Dendritic cell treated with granulocyte-macrophage colony-stimulating factor and Interleukin-4, amounts not matched to agents 40 ng/mL and 50 ng/mL, for 4 days (primary cell): Measurements from ENCODE around the gene ADARB1.

Experiments used
- H3K27ac Mint-ChIP-seq: one replicate; pipeline ENCODE4 v1.8.0; 2022; ENCODE audit warnings: mild to moderate bottlenecking, mixed read lengths
- H3K27me3 Mint-ChIP-seq: one replicate; pipeline ENCODE4 v1.8.0; 2022; ENCODE audit warnings: mild to moderate bottlenecking, mixed read lengths
- H3K36me3 Mint-ChIP-seq: one replicate; pipeline ENCODE4 v1.8.0; 2022; ENCODE audit warnings: low read depth, mixed read lengths
- H3K4me1 Mint-ChIP-seq: one replicate; pipeline ENCODE4 v1.8.0; 2022; ENCODE audit warnings: low read depth, mixed read lengths
- H3K4me3 Mint-ChIP-seq: one replicate; pipeline ENCODE4 v1.8.0; 2022; ENCODE audit warnings: mild to moderate bottlenecking, moderate library complexity, mixed read lengths
- H3K9me3 Mint-ChIP-seq: one replicate; pipeline ENCODE4 v1.8.0; 2022; ENCODE audit warnings: mixed read lengths
- intact Hi-C: fragments of 100-400 bp; cut with micrococcal nuclease; formaldehyde crosslinking; loops from one replicate; pipeline ENCODE4 v1.15.0; 2022

Gene ADARB1

GRCh38 chr21:45244799-45245340 lies 170.5 kb downstream of the ADARB1 start:
- Mint-ChIP-seq H3K27ac (no peak overlapping the region), H3K36me3 (no peaks in the 10 kb centered on the region), H3K4me1 (no peaks in the 10 kb centered on the region), H3K9me3 (peaks cover 23% of the 10 kb centered on the region), H3K4me3 (no peak overlapping the region), H3K27me3 (peaks cover 40% of the 10 kb centered on the region)
- intact Hi-C loops = no loop called here

- H3K4me3 Mint-ChIP-seq = no peak overlapping the region
- intact Hi-C loops = no loop called here
- no peaks in the 10 kb centered on the region for H3K36me3 Mint-ChIP-seq
- peaks cover 29% of the 10 kb centered on the region for H3K9me3 Mint-ChIP-seq
- H3K27ac Mint-ChIP-seq = no peak overlapping the region
- H3K27me3 Mint-ChIP-seq = peaks cover 36% of the 10 kb centered on the region
- H3K4me1 Mint-ChIP-seq = no peaks in the 10 kb centered on the region
Measured at GRCh38 chr21:45246386-45247320, 172.3 kb downstream of the ADARB1 start.

GRCh38 chr21:45248301-45248892 lies 174.0 kb downstream of the ADARB1 start:
- Mint-ChIP-seq H3K36me3 (no peaks in the 10 kb centered on the region), H3K4me1 (no peaks in the 10 kb centered on the region), H3K27me3 (peaks cover 37% of the 10 kb centered on the region), H3K27ac (no peak overlapping the region), H3K9me3 (peaks cover 26% of the 10 kb centered on the region), H3K4me3 (no peak overlapping the region)
- intact Hi-C loops = no loop called here

- H3K27me3 Mint-ChIP-seq = peaks cover 31% of the 10 kb centered on the region
- peaks cover 21% of the 10 kb centered on the region for H3K9me3 Mint-ChIP-seq
- H3K4me1 Mint-ChIP-seq = no peaks in the 10 kb centered on the region
- no peak overlapping the region for H3K4me3 Mint-ChIP-seq
- H3K36me3 Mint-ChIP-seq = no peaks in the 10 kb centered on the region
- no peak overlapping the region for H3K27ac Mint-ChIP-seq
- intact Hi-C loops = no loop called here
Measured at GRCh38 chr21:45248893-45249381, 174.6 kb downstream of the ADARB1 start.

GRCh38 chr21:45249626-45250025 lies 175.2 kb downstream of the ADARB1 start:
- Mint-ChIP-seq H3K27me3 (peaks cover 26% of the 10 kb centered on the region), H3K4me1 (no peaks in the 10 kb centered on the region), H3K4me3 (no peak overlapping the region), H3K9me3 (peaks cover 15% of the 10 kb centered on the region), H3K27ac (no peak overlapping the region), H3K36me3 (no peaks in the 10 kb centered on the region)
- intact Hi-C loops = no loop called here

GRCh38 chr21:45250272-45250671 lies 175.9 kb downstream of the ADARB1 start:
- Mint-ChIP-seq H3K36me3 (no peaks in the 10 kb centered on the region), H3K4me1 (no peaks in the 10 kb centered on the region), H3K27ac (no peak overlapping the region), H3K27me3 (peaks cover 25% of the 10 kb centered on the region), H3K4me3 (no peak overlapping the region), H3K9me3 (peaks cover 15% of the 10 kb centered on the region)
- intact Hi-C loops = no loop called here

GRCh38 chr21:45250914-45251634 lies 176.7 kb downstream of the ADARB1 start:
- Mint-ChIP-seq H3K27ac (no peak overlapping the region), H3K36me3 (no peaks in the 10 kb centered on the region), H3K4me1 (no peaks in the 10 kb centered on the region), H3K9me3 (peaks cover 15% of the 10 kb centered on the region), H3K27me3 (peaks cover 23% of the 10 kb centered on the region), H3K4me3 (no peak overlapping the region)
- intact Hi-C loops = no loop called here

- H3K9me3 Mint-ChIP-seq = peaks cover 15% of the 10 kb centered on the region
- H3K4me3 Mint-ChIP-seq = no peak overlapping the region
- no peaks in the 10 kb centered on the region for H3K4me1 Mint-ChIP-seq
- intact Hi-C loops = no loop called here
- no peak overlapping the region for H3K27ac Mint-ChIP-seq
- no peaks in the 10 kb centered on the region for H3K36me3 Mint-ChIP-seq
- peaks cover 19% of the 10 kb centered on the region for H3K27me3 Mint-ChIP-seq
Measured at GRCh38 chr21:45251635-45252447, 177.5 kb downstream of the ADARB1 start.

- no peak overlapping the region for H3K4me3 Mint-ChIP-seq
- H3K4me1 Mint-ChIP-seq = no peaks in the 10 kb centered on the region
- intact Hi-C loops = no loop called here
- H3K36me3 Mint-ChIP-seq = no peaks in the 10 kb centered on the region
- peaks cover 15% of the 10 kb centered on the region for H3K9me3 Mint-ChIP-seq
- peaks cover 19% of the 10 kb centered on the region for H3K27me3 Mint-ChIP-seq
- no peak overlapping the region for H3K27ac Mint-ChIP-seq
Measured at GRCh38 chr21:45252448-45252925, 178.1 kb downstream of the ADARB1 start.

GRCh38 chr21:45253180-45253579 lies 178.8 kb downstream of the ADARB1 start:
- peaks cover 15% of the 10 kb centered on the region for H3K9me3 Mint-ChIP-seq
- intact Hi-C loops = no loop called here
- H3K4me1 Mint-ChIP-seq = no peaks in the 10 kb centered on the region
- no peak overlapping the region for H3K4me3 Mint-ChIP-seq
- peaks cover 21% of the 10 kb centered on the region for H3K27me3 Mint-ChIP-seq
- no peak overlapping the region for H3K27ac Mint-ChIP-seq
- no peaks in the 10 kb centered on the region for H3K36me3 Mint-ChIP-seq

- Mint-ChIP-seq H3K4me3 (no peak overlapping the region), H3K27me3 (peaks cover 16% of the 10 kb centered on the region), H3K9me3 (peaks cover 15% of the 10 kb centered on the region), H3K27ac (no peak overlapping the region), H3K36me3 (no peaks in the 10 kb centered on the region), H3K4me1 (no peaks in the 10 kb centered on the region)
- intact Hi-C loops = no loop called here
Measured at GRCh38 chr21:45253633-45254459, 179.5 kb downstream of the ADARB1 start.

- Mint-ChIP-seq H3K4me3 (no peak overlapping the region), H3K27ac (no peak overlapping the region), H3K9me3 (peaks cover 15% of the 10 kb centered on the region), H3K4me1 (no peaks in the 10 kb centered on the region), H3K36me3 (no peaks in the 10 kb centered on the region), H3K27me3 (peaks cover 13% of the 10 kb centered on the region)
- intact Hi-C loops = no loop called here
Measured at GRCh38 chr21:45254460-45254930, 180.1 kb downstream of the ADARB1 start.
